Ishikawa (cell line): ENCODE measurements around the gene OR10A3.

Experiments
- CEBPB ChIP-seq: IDR thresholded peaks from 2 replicates; pipeline ENCODE4 v1.6.1; 2012
- NFIC ChIP-seq: IDR thresholded peaks from 2 replicates; pipeline ENCODE4 v1.6.1; 2012
- RAD21 ChIP-seq: IDR thresholded peaks from 2 replicates; pipeline ENCODE4 v1.6.1; 2012; ENCODE audit warnings: low read depth
- REST ChIP-seq: IDR thresholded peaks from 2 replicates; pipeline ENCODE4 v1.6.1; 2012; ENCODE audit warnings: low read depth, mild to moderate bottlenecking
- TAF1 ChIP-seq: IDR thresholded peaks from 2 replicates; pipeline ENCODE4 v1.6.1; 2012; ENCODE audit warnings: low read depth, mild to moderate bottlenecking
- TCF12 ChIP-seq: IDR thresholded peaks from 2 replicates; pipeline ENCODE4 v1.6.1; 2012; ENCODE audit warnings: low read depth
- TEAD4 ChIP-seq: IDR thresholded peaks from 2 replicates; pipeline ENCODE4 v1.6.1; 2012
- USF1 ChIP-seq: IDR thresholded peaks from 2 replicates; pipeline ENCODE4 v1.6.1; 2012
- ZBTB7A ChIP-seq: IDR thresholded peaks from 2 replicates; pipeline ENCODE4 v1.6.1; 2012; ENCODE audit warnings: low read depth

GRCh38 chr11:7931168-7931567 lies 10.3 kb downstream of the OR10A3 start, which contains the start of gene OR10A6:
- TF ChIP-seq USF1: no peak
- TF ChIP-seq RAD21: no peak
- TF ChIP-seq NFIC: no peak
- TF ChIP-seq TCF12: no peak
- no peak for TF ChIP-seq ZBTB7A
- TF ChIP-seq REST: no peak
- no peak for TF ChIP-seq TAF1
- TF ChIP-seq CEBPB: no peak
- TF ChIP-seq TEAD4: no peak
